Stimulated activated CD8-positive, alpha-beta memory T cell treated with anti-CD3 and anti-CD28 coated beads, Interleukin-12 subunit alpha, Interleukin-12 subunit beta, amount 100 ng/mL, for 4 hours (primary cell): ENCODE data around the gene KLHDC9.
"Not testable (repeated sequence)": the region's sequence is repeated elsewhere in the genome, so short reads cannot be mapped to it uniquely, and the experiment has no call there.

Source experiments
- DNase-seq: peaks from one replicate; pipeline ENCODE4 v3.0.0-alpha.2; 2020; ENCODE audit warnings: low read depth

KLHDC9 gene

DNA sequence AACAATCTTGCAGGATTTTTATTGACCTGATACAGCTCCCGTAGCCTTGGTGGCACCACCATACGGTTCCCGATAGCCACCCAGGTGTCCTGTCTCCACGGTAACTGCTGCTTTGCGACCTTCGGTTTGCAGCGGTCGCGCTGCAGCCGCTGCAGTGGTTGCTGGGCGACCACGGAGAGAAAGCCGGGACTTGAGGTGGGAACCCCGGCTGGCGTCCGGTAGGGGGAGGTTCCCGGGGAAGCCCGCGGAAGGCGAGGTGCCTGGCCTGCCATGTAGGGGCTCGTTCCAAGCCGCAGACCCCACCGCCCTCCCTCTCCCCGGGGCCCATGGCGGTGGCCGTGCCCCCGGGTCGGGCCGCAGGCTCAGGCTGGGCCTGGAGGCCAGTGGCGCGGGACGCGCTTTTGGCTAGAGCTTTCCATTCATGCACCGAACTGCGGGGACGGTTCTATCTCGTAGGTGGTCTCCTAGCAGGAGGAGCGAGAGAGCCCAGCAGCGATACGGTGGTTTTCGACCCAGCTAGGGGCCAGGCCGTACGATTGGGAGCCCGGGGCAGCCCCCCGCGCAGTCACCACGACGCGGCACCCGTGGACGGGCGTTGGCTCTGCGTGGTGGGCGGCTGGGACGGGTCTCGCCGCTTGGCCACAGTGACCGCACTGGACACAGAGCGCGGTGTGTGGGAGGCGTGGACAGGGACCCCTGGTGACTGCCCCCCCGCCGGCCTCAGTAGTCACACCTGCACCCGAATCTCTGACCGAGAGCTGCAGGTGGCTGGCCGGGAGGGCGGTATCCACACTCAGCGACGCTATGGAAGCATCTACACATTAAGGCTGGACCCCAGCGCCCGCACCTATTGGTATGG lies at the start of gene KLHDC9:
KLHDC9 (plus strand) TSS at position 152 of the 859 bp plus-strand sequence; CDS start at position 327, 175 bp downstream.
- DNase-seq = peak; percentile 50

GRCh38 chr1:161048949-161049722 lies 49.0 kb upstream of the KLHDC9 start:
- DNase-seq = no peak

DNA sequence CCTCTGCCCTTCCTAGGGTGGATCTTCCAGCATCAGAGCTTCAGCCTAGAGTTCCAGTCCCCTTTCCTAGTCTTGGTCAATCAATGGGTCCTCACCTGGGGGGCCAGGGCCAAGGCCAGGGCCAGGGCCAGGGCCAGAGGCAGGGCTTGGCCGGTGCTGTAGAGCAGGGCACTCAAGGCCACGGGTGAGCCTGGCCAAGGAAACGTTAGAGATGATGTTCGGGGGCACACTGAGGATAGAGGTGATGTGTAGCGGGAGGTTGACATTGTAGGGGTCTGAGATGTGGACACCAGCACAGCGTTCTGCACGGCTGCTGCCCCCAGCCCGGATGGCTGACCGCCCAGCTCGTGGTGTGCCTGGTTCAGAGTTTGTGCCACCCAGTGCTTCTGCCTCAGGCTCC lies 46.9 kb upstream of the KLHDC9 start:
- DNase-seq = no peak

DNA sequence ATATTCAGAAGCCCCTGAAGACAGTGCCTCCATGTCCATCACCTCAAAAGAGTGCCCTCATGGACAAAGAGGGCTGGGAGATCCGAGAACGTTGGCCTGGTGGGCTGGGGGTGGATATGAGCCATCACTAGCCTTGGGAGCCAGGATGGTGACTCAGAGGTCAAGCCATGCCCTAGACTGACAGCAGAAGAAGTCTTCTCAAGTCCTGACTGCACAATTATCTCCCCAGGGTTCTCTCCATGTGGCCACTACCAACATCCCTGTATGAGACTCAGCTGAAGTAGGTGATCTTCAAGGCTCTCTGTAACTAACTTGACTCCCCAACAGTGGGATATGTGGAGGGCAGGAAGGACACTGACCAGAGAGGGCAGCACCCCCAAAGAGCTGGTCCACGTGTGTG lies 45.3 kb upstream of the KLHDC9 start:
- DNase-seq = no peak

GRCh38 chr1:161054232-161054631 lies 43.9 kb upstream of the KLHDC9 start:
- no peak for DNase-seq

DNA sequence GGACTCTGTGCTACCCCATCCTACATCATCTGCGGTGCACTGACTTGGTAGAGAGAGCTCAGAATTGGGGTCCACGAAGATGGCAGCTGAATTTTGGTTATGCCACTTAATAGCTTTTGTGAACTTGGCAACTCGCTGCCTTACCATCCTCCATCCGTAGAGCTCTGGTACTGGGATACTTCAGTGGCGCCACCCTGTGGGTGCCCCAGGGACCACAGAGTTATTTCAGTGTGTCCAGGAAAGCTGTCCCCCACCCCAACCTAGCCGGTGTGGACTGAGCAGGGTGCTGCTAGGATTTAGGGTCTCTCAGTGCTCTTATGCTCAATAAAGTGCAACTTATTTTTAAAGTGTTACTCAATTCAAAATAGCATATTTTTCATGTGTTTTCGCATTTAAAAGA lies 43.4 kb upstream of the KLHDC9 start:
- no peak for DNase-seq

GRCh38 chr1:161059293-161059692 lies 38.9 kb upstream of the KLHDC9 start:
- DNase-seq = no peak

DNA sequence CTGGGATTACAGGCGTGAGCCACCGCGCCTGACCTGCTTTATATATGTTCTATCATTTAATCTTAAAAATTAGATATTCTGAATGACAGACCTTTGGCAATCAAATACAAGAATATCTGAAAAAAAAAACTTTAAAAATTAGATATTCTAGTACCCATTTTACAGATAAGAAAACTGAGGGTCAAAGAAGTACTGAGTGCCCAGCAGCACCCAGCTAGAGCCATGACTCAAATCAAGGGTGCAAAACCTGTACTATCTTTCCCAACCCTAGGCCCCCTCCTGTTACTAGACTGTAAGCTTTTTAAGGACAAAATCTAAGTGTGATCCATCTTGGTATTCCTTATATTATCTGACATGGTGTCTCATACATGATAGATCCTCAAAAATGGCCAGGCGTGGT lies 36.7 kb upstream of the KLHDC9 start:
- no peak for DNase-seq

GRCh38 chr1:161063936-161064335 lies 34.2 kb upstream of the KLHDC9 start:
- DNase-seq = not testable (repeated sequence)

GRCh38 chr1:161065681-161066080 lies 32.5 kb upstream of the KLHDC9 start:
- DNase-seq = not testable (repeated sequence)

DNA sequence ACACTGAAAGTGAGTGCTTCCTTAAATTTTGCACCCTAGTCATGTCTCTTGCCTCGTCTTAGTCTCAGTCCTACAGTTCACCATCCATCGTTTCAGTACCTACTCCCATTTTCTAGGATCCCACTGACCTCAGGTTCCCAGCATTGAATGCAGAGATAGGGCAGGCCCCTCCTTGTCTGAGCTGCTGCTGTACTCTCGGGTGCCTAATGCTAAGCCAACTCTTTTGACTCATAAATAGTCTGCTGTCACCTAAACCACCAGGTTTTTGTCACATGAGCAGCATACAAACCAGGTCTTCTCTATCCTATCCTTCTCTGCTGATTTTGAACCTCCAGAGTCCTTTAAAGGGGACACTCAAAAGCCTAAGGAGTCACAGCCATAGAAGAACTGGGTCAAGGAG lies 31.5 kb upstream of the KLHDC9 start:
- DNase-seq = no peak

GRCh38 chr1:161068306-161069234 lies 29.6 kb upstream of the KLHDC9 start:
- DNase-seq = peak; percentile 69

GRCh38 chr1:161069241-161069640 lies 28.9 kb upstream of the KLHDC9 start:
- no peak for DNase-seq

- peak; percentile 73 for DNase-seq
Measured at GRCh38 chr1:161069731-161070270, 28.4 kb upstream of the KLHDC9 start, which contains the start of gene ARHGAP30. Gene ARHGAP30 (minus strand): TSS chr1:161069891. CDS start chr1:161069624, 267 bp downstream.

DNA sequence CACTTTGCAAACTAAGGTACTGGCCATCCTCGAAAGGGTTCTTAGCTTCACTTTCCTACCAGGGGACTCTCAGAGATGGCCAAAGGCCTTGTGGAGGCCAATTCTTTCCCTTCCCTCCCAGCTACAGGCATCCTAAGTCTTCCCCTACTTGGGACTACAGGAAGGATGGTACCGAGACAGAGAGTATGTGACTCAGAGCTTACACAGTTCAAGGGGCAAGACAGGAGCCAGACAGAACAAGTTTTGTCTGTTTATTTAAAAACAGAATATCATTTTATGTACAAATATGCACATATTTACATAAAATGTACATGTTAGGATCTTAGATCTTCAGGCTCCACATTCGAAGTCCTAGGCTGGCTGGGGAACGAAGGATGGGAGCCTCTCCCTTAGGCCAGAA lies 27.4 kb upstream of the KLHDC9 start:
- no peak for DNase-seq

DNA sequence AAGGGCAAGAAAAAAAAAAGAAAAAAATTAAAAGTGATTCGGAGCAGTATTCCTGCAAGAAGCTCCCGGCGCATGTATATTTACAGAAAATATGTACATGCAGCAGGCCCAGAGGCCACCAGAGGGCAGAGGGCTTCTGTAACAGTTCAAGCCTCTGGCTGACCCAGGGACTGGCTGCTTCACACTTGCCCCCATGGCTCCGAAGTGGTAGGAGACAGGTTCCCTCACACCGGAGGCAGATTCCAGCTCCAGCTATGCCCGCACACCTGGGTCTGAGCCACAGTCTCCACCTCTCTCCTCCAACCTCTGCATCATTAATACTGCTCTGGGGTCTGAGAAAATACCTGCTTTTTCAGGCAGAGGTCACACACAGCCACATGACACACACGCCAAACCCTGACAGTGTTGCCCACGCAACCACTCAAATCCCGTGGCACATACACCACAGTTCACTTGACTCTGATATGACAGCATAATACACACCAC lies 26.2 kb upstream of the KLHDC9 start:
- no peak for DNase-seq

GRCh38 chr1:161072751-161073449 lies 25.3 kb upstream of the KLHDC9 start:
- DNase-seq = no peak

DNA sequence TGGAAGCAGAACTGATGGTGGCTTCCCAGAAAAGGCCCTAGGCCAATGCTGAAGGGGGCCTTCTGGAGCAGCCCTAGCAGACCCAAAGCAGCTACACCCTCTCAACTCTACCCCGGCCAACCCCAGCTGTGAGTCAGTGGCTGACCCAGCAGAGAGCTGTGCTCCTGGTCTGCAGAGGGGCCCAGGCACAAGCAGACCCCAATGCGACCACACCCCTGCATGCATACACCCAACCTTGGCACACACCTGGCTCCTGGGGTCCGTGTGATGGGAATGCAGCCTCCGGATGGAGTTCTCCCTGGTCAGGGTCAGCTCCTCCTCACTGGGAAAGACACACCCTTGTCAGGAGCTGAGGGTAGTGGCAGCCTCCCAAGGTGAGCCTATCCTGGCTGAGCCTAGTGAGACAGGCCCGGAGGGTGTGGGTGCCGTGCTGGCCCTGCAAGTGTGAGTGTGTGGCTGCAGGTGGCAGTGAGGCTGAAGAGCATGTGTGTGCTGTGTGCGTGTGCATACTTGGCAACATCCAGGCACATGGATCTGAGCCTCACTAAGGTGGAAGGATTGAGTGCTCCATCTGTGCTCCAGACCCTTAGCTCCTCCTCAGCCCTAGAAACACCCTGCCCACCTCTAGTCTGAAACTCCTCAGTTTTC lies 24.6 kb upstream of the KLHDC9 start:
- DNase-seq = no peak

DNA sequence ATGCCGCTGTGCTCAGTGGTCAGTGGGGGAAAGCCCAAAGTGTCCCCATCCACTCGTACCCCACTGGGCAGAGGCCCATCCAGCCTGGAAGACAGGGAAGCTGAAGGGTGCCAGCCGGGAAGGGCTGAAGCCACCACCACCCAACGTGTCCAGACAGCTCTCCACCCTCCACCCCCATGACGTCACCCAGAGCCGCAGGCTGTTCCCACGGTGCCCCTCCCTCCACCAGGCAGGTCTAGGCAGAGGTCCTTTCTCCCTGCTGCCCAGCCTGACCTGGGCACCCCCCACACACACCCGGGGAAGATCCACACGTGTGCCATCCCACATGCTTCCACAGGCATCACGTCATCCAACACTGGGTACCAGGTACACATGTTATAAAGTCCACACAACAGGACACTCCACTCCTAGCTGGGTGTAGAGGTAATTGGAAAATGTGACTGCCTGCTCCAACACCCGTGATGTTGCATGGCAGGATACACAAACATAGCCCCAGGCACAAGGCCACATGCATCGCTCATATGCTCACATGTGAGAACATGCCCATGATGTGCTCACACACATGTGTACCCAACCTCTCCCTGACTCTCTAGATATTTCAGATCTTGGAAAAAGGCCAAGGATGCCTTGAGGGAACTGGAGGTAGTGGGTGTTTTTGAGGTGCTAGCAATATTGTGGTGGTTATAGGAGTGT lies 23.3 kb upstream of the KLHDC9 start:
- no peak for DNase-seq

- no peak for DNase-seq
Measured at GRCh38 chr1:161076410-161076809, 21.8 kb upstream of the KLHDC9 start.
